HEK293T (cell line): ENCODE measurements around the gene HOXC5.

Experiments
- ELF4 ChIP-seq: fragments of 450-650 bp; IDR thresholded peaks from 2 replicates; pipeline ENCODE4 v1.6.1; 2017; ENCODE audit warnings: antibody characterized with exemption
- FOXK2 ChIP-seq: fragments of 450-650 bp; IDR thresholded peaks from 2 replicates; pipeline ENCODE4 v1.6.1; 2016; ENCODE audit warnings: mild to moderate bottlenecking
- FOXM1 ChIP-seq: fragments of 450-650 bp; IDR thresholded peaks from 2 replicates; pipeline ENCODE4 v1.6.1; 2017; ENCODE audit warnings: mild to moderate bottlenecking, borderline replicate concordance
- SP1 ChIP-seq: fragments of 450-650 bp; IDR thresholded peaks from 2 replicates; pipeline ENCODE4 v1.6.1; 2017
- SUZ12 ChIP-seq: fragments of 450-650 bp; IDR thresholded peaks from 2 replicates; pipeline ENCODE4 v1.6.1; 2016; ENCODE audit warnings: mild to moderate bottlenecking

- TF ChIP-seq SUZ12, result no peak
- TF ChIP-seq FOXM1, result no peak
- no peak for TF ChIP-seq ELF4
- TF ChIP-seq SP1, result no peak
- TF ChIP-seq FOXK2, result no peak
Measured at GRCh38 chr12:53988541-53989226, 44.2 kb upstream of the HOXC5 start.
